Measurements from ENCODE around the gene PTGR3. TPM values are rescaled to one million over a fixed set of nuclear protein-coding genes. Genes with fewer than 3 reads are reported as not detected.

The PTGR3 gene
- total and polyA plus RNA-seq, 4 donors = 6.8 to 18.7 (median 11.4) TPM

DNA sequence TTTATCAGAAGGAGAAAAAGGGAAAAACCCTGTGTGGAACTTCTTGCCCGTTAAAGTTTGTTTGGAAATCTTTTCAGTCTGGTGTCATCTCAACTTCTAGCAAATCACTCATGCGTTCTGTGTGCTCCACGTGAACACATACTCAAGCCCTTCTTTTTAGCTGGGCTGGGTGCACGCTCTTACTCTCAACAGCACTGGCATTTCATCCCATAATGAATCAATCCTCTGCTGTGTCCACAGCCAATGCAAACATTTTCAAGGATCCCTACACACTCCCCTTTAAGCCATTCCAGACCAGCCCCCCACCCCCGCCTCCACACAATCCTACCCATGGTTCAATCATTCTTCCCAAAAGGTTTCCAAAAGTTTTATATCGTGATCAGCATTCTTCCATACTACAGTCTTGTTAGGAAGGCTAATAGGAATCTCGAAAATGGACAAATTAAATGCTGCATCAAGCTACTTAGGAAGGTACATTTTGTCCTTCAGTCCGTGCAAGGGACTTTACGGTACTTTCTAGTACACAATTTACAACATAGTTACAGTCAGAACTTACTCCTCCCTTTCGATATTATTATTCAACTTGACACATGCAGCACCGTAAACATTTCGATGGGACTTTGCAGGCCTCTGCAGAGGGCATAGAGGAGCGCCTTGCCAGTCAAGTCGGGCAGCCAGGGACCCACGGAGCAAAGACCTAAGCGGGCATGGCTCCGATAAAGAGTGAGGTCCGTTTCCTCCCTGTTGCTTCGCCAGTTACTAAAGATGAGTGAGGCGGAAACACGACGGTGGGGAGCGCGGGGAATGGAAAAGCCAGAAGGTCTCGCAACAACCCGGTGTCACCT, 1.4 kb downstream of the PTGR3 start:
- TF ChIP-seq RXRA (IDR thresholded peaks at IDR 0.05) (no peak), HNF4A (conservative IDR thresholded peaks at IDR 0.05) (no peak), ATF3 (IDR thresholded peaks at IDR 0.05) (no peak), YY1 (IDR thresholded peaks at IDR 0.05) (peak; percentile 4)
- TF ChIP-seq, protein P1, sequence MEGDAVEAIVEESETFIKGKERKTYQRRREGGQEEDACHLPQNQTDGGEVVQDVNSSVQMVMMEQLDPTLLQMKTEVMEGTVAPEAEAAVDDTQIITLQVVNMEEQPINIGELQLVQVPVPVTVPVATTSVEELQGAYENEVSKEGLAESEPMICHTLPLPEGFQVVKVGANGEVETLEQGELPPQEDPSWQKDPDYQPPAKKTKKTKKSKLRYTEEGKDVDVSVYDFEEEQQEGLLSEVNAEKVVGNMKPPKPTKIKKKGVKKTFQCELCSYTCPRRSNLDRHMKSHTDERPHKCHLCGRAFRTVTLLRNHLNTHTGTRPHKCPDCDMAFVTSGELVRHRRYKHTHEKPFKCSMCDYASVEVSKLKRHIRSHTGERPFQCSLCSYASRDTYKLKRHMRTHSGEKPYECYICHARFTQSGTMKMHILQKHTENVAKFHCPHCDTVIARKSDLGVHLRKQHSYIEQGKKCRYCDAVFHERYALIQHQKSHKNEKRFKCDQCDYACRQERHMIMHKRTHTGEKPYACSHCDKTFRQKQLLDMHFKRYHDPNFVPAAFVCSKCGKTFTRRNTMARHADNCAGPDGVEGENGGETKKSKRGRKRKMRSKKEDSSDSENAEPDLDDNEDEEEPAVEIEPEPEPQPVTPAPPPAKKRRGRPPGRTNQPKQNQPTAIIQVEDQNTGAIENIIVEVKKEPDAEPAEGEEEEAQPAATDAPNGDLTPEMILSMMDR (IDR thresholded peaks at IDR 0.05; ENCODE audit: low read depth, low read length, missing input control) = no peak
- TF ChIP-seq, protein P2, sequence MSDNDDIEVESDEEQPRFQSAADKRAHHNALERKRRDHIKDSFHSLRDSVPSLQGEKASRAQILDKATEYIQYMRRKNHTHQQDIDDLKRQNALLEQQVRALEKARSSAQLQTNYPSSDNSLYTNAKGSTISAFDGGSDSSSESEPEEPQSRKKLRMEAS (IDR thresholded peaks at IDR 0.05) = peak; percentile 12
- H3K4me1 ChIP-seq (ENCODE audit: control insufficient read depth in 4 of 4, insufficient read depth in 4 of 4, low read length in 3 of 4) = peaks cover 11 to 47% (median 31%) of the 10 kb centered on the region in 4 donors
- H3K4me3 ChIP-seq (ENCODE audit: low read depth in 1 of 3, low read length in 3 of 3) = peak overlapping the region; percentile 76 to 92 (median 91)
- H3K9me3 ChIP-seq (ENCODE audit: control insufficient read depth in 4 of 4, low read length in 3 of 4) = no peaks in the 10 kb centered on the region
- peak overlapping the region; percentile 58 to 75 for H3K9ac ChIP-seq (ENCODE audit: low read depth in 1 of 2, low read length in 2 of 2)
- no peaks in the 10 kb centered on the region for H3K27me3 ChIP-seq (ENCODE audit: control insufficient read depth in 4 of 4, insufficient read depth in 4 of 4, low read length in 3 of 4)
- no peaks in the 10 kb centered on the region for H3K36me3 ChIP-seq (ENCODE audit: control insufficient read depth in 4 of 4, insufficient read depth in 3 of 4, low read depth in 1 of 4, low read length in 3 of 4)
- H3K27ac ChIP-seq (ENCODE audit: low read depth in 1 of 2, low read length in 2 of 2) = peak overlapping the region; percentile 94 to 97
- no peak for DNase-seq (ENCODE audit: low spot score)
- WGBS = 6% methylated on average over 26 of the region's 26 CpGs

DNA sequence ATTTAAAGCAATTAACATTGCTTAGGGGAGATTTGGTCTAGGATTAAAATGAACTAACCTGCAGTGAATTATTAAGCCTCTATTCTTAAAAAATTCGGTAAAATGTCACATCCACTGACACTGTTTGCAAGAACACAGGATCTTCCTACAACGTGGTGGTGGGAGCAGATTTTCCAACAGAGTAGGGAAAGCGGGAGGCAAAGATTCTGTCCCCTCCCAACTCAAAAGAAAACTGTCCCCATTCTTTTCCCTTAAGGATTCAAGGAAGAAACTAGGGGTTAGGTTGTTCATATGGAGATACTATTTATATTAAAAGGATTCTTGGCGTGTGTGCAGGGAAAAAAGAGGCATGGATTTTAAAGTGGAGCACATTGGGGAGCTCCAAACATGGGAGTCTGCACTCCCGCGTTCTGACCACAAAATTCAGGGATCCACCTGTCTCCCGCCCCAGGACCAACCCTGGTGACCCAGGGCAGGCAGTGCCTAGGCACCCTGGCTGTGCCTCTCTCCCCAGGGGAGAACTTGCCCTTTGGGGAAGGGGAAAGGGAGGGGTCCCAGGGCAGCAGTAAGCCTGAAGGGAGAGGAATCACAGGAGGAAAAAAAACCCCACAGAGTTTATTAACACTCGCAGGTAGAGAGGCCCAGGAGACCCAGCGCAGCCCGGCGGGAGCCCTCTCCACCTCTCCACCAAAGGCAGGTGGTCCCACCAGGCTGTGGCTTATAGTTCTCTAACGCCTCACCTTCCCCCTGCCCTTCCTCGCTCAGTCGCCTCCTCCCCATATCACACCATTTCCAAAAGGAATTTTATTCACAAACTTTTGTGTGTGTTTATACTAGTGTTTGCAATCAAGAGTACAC, 2.3 kb downstream of the PTGR3 start:
- peaks cover 0 to 3% (median 0%) of the 10 kb centered on the region in 4 donors for H3K36me3 ChIP-seq (ENCODE audit: control insufficient read depth in 4 of 4, insufficient read depth in 3 of 4, low read depth in 1 of 4, low read length in 3 of 4)
- peak overlapping the region in 1 of 2 donors; percentile 42 for H3K9ac ChIP-seq (ENCODE audit: low read depth in 1 of 2, low read length in 2 of 2)
- TF ChIP-seq HNF4G (IDR thresholded peaks at IDR 0.05) = no peak
- H3K4me3 ChIP-seq (ENCODE audit: low read depth in 1 of 3, low read length in 3 of 3) = peak overlapping the region in 1 of 3 donors; percentile 92
- H3K9me3 ChIP-seq (ENCODE audit: control insufficient read depth in 4 of 4, low read length in 3 of 4) = no peaks in the 10 kb centered on the region
- WGBS = 80% methylated on average over 14 of the region's 14 CpGs
- peaks cover 11 to 40% (median 27%) of the 10 kb centered on the region in 4 donors for H3K4me1 ChIP-seq (ENCODE audit: control insufficient read depth in 4 of 4, insufficient read depth in 4 of 4, low read length in 3 of 4)
- peak overlapping the region in 1 of 2 donors; percentile 94 for H3K27ac ChIP-seq (ENCODE audit: low read depth in 1 of 2, low read length in 2 of 2)
- H3K27me3 ChIP-seq (ENCODE audit: control insufficient read depth in 4 of 4, insufficient read depth in 4 of 4, low read length in 3 of 4) = no peaks in the 10 kb centered on the region
- DNase-seq (ENCODE audit: low spot score) = no peak

DNA sequence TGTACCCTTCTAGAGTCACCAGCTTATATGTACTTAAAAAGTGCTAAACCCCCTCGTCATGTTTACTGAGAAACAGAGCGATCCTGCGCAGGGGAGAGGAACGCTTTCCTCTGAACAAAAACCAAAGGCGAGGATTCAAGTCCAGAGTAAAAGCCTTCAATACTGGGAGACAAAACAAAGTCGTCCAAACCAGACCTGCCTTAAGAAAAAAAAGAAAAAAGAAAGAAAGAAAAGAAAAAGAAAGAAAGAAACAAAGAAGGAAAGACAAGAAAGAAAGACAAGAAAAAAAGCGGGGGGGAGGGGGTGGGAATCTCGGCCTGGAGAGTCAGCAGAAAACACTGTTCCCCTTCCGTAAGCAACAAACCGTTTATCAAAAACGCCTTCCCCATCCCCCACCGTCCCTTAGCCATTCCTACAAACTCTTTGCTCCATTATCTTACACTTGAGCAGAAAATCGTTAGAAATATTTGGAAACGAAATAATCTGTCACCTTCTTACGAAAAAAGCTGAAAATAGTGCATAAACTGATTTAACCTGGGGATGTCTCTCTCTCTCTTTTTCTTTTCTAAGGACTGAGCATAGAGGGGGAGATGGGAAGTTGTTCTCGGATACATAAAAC, 3.3 kb downstream of the PTGR3 start:
- no peak for DNase-seq (ENCODE audit: low spot score)
- WGBS = 69% methylated on average over 16 of the region's 16 CpGs
- Histone ChIP-seq H3K27ac (ENCODE audit: low read depth in 1 of 2, low read length in 2 of 2) (no peak overlapping the region), H3K9ac (ENCODE audit: low read depth in 1 of 2, low read length in 2 of 2) (no peak overlapping the region), H3K4me3 (ENCODE audit: low read depth in 1 of 3, low read length in 3 of 3) (peak overlapping the region in 1 of 3 donors; percentile 46), H3K9me3 (ENCODE audit: control insufficient read depth in 4 of 4, low read length in 3 of 4) (no peaks in the 10 kb centered on the region), H3K4me1 (ENCODE audit: control insufficient read depth in 4 of 4, insufficient read depth in 4 of 4, low read length in 3 of 4) (peaks cover 11 to 40% (median 27%) of the 10 kb centered on the region in 4 donors), H3K27me3 (ENCODE audit: control insufficient read depth in 4 of 4, insufficient read depth in 4 of 4, low read length in 3 of 4) (no peaks in the 10 kb centered on the region), H3K36me3 (ENCODE audit: control insufficient read depth in 4 of 4, insufficient read depth in 3 of 4, low read depth in 1 of 4, low read length in 3 of 4) (peaks cover 0 to 5% (median 2%) of the 10 kb centered on the region in 4 donors)
- TF ChIP-seq ATF3 (IDR thresholded peaks at IDR 0.05) = no peak
- TF ChIP-seq GABPA (IDR thresholded peaks at IDR 0.05 in 1 of 2, conservative IDR thresholded peaks at IDR 0.05 in 1 of 2) = no peak
- TF ChIP-seq HNF4G (IDR thresholded peaks at IDR 0.05) = no peak
